ENCODE data around the gene SNAPC3.
"Not testable (repeated sequence)": the region's sequence is repeated elsewhere in the genome, so short reads cannot be mapped to it uniquely, and the experiment has no call there.

Gene SNAPC3

DNA sequence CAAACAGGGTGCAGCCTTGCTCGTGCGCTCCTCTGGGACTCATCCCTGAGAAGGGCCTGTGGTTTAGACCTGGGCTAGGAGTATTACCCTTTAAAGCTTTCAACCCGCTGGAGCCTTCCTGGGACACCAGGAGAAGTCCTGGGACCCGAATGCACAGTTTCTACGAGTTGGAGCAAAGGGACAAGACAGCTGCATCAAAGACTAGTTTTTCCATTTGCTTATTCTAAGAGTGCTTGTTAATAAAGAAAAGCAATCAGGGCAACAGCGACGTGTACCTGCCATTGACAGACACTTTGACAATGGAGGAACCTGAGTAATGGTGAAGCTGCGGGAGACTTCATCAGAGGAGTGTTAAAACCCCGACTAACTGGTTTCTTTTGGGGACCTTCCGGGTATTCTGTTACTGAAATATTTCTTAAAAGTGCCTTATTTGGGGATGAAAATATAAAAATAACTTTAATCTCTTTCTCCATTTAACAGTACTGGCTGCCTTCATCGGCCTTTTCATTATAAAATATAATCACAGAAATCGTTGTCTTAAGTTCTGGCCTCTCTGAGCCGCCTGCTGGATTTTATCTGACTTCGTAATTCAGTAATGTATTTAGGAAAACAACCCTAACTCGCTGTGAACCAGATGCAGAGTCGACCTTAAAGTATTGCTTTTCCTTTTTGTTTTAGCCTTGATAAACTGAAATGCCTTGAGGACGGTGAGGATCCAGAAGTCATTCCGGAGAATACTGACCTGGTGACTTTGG, 732 bp downstream of the SNAPC3 start:
- DNase-seq: no peak

DNA sequence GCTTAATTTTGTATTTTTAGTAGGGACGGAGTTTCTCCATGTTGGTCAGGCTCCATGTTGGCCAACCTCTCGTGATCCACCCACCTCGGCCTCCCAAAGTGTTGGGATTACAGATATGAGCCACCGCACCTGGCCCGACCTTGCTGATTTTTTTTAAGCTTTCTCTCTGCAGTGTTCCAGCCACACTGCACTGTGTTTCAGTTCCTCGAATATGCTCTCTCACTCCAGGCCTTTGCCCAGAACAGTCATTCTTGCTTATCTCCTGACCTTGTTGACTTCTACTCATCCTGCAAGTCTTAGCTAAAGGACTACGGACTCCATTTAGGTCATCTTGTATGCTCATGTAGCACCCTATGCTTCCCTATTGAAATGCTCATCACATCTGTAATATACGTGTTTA, 3.3 kb downstream of the SNAPC3 start:
- DNase-seq: no peak

- not testable (repeated sequence) for DNase-seq
Measured at GRCh38 chr9:15427702-15428101, 5.0 kb downstream of the SNAPC3 start.

- no peak for DNase-seq
Measured at GRCh38 chr9:15430920-15431844, 8.5 kb downstream of the SNAPC3 start.

GRCh38 chr9:15433191-15433590, 10.5 kb downstream of the SNAPC3 start:
- no peak for DNase-seq

- DNase-seq: no peak
Measured at GRCh38 chr9:15433661-15434060, 11.0 kb downstream of the SNAPC3 start.

- DNase-seq: no peak
Measured at GRCh38 chr9:15438891-15439290, 16.2 kb downstream of the SNAPC3 start.

DNA sequence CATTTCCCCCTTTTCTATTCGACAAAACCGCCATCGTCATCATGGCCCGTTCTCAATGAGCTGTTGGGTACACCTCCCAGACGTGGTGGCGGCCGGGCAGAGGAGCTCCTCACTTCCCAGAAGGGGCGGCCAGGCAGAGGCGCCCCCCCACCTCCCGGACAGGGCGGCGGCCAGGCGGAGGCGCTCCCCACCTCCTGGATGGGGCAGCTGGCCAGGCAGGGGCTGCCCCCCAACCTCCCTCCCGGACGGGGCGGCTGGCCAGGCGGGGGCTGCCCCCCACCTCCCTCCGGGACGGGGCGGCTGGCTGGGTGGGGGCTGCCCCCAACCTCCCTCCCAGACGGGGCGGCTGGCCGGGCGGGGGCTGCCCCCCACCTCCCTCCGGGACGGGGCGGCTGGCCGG, 19.2 kb downstream of the SNAPC3 start:
- not testable (repeated sequence) for DNase-seq

GRCh38 chr9:15442264-15442663, 19.6 kb downstream of the SNAPC3 start:
- DNase-seq: not testable (repeated sequence)

DNA sequence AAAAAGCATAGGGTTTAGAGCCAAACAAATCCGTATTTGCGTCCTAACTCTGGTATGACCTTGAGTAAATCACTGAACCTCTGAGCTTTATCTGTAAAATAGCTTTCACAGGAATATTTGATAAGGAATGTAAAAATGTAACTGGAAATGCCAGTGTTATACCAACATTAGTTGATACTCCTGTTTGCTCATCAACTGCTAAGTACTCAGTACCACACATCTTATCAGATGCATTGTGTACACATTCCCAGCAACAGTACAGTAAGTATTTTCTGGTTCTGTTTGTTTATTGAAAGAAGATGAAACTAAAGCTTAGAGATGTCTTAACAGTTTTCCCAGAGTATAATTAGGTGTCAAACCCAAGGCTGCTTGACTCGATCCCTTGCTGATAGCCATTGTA, 21.5 kb downstream of the SNAPC3 start:
- DNase-seq: no peak

GRCh38 chr9:15453956-15454355, 31.3 kb downstream of the SNAPC3 start:
- DNase-seq: no peak

- DNase-seq: no peak
Measured at GRCh38 chr9:15461056-15461455, 38.4 kb downstream of the SNAPC3 start.

- no peak for DNase-seq
Measured at GRCh38 chr9:15461601-15462000, 38.9 kb downstream of the SNAPC3 start.

GRCh38 chr9:15468145-15468544, 45.5 kb downstream of the SNAPC3 start:
- DNase-seq: peak in 1 of 2 experiments; percentile 57

DNA sequence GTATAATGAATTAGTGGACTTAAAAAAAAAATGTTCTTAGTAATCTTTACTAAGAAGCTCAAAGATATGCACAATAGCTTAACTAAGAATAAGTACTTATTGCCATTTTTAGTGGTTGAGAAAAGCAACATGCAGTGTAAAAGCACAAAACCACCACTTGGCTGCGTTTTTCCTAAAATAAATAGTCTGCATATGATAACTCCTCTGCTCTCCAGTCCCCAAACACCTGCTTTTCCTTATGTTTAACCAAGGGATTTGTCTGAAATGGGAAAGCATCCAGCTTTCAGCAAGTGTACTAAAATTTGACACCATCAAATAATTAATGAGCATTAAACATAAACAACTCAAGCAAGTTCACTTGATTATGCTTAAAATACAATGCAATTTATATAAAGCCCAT, 46.7 kb downstream of the SNAPC3 start:
- peak in 1 of 2 experiments; percentile 54 for DNase-seq

- no peak for DNase-seq
Measured at GRCh38 chr9:15469862-15470261, 47.2 kb downstream of the SNAPC3 start.

DNA sequence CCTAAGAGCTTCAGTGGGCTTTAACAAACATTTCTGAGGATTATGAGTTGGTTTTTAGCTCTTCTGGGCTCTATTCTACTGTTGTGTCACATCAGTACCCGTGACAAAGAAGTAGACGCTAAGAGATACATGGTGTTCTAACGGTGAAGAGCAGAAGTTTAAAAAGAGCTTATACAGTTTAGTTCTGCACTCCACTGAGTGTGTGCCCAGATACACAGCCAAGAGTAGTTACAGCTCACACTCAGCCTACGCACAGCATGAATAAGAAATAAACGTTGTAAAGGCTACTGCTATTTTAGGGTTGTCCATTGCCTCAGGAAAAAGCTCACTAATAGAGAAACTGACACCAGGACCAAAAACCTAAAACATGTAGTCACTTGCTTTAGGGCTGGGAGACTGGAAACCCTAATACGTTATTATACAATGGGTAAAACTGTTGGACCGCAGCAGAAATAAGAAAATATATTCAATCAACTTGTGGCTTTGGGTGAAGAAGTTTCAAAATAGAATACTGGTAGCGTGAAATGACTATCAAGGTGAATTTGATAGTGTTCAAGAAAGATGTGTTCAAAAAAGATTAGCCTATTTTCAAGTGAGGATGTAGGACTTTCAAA, 53.4 kb downstream of the SNAPC3 start:
- DNase-seq: no peak

DNA sequence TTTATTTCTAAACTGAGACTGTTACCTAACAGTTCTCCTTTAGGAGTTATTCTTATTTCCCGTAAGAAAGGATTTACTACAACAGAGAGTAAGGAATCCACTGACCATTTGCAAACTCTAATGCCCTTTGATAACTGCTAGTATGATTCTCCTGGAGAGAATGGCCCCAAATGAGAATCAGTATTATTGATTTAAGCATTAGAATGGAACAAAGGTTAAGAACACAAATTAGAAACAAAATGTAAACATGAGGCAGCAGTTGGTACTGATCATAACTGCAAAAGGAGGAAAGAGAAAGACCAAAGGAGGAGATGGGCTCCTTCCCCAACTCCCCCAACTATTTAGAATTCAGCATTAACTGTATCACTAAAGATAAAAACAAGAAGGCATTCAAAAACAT, 57.4 kb downstream of the SNAPC3 start:
- DNase-seq: no peak

GRCh38 chr9:15482146-15482545, 59.5 kb downstream of the SNAPC3 start:
- no peak for DNase-seq

GRCh38 chr9:15484802-15485201, 62.1 kb downstream of the SNAPC3 start:
- no peak for DNase-seq

GRCh38 chr9:15485836-15486666, 63.4 kb downstream of the SNAPC3 start:
- no peak for DNase-seq

DNA sequence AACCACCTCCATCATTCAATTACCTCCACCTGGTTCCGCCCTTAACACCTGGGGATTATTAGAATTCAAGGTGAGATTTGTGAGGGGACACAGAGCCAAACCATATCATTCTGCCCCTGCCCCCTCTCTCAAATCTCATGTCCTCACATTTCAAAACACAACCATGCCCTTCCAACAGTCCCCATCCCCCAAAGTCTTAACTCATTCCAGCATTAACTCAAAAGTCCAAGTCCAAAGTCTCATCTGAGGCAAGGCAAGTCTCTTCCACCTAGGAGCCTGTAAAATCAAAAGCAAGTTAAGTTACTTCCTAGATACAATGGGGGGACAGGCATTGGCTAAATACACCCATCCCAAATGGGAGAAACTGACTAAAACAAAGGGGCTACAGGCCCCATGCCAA, 69.3 kb downstream of the SNAPC3 start:
- no peak for DNase-seq
